ENCODE measurements around the gene KCTD21.

- TF ChIP-seq POLR2AphosphoS5 (IDR thresholded peaks at IDR 0.05; ENCODE audit: low read depth): no peak
- TF ChIP-seq, protein P1, sequence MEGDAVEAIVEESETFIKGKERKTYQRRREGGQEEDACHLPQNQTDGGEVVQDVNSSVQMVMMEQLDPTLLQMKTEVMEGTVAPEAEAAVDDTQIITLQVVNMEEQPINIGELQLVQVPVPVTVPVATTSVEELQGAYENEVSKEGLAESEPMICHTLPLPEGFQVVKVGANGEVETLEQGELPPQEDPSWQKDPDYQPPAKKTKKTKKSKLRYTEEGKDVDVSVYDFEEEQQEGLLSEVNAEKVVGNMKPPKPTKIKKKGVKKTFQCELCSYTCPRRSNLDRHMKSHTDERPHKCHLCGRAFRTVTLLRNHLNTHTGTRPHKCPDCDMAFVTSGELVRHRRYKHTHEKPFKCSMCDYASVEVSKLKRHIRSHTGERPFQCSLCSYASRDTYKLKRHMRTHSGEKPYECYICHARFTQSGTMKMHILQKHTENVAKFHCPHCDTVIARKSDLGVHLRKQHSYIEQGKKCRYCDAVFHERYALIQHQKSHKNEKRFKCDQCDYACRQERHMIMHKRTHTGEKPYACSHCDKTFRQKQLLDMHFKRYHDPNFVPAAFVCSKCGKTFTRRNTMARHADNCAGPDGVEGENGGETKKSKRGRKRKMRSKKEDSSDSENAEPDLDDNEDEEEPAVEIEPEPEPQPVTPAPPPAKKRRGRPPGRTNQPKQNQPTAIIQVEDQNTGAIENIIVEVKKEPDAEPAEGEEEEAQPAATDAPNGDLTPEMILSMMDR (IDR thresholded peaks at IDR 0.05; ENCODE audit: insufficient read depth, low read length): no peak
- TF ChIP-seq, protein P2, sequence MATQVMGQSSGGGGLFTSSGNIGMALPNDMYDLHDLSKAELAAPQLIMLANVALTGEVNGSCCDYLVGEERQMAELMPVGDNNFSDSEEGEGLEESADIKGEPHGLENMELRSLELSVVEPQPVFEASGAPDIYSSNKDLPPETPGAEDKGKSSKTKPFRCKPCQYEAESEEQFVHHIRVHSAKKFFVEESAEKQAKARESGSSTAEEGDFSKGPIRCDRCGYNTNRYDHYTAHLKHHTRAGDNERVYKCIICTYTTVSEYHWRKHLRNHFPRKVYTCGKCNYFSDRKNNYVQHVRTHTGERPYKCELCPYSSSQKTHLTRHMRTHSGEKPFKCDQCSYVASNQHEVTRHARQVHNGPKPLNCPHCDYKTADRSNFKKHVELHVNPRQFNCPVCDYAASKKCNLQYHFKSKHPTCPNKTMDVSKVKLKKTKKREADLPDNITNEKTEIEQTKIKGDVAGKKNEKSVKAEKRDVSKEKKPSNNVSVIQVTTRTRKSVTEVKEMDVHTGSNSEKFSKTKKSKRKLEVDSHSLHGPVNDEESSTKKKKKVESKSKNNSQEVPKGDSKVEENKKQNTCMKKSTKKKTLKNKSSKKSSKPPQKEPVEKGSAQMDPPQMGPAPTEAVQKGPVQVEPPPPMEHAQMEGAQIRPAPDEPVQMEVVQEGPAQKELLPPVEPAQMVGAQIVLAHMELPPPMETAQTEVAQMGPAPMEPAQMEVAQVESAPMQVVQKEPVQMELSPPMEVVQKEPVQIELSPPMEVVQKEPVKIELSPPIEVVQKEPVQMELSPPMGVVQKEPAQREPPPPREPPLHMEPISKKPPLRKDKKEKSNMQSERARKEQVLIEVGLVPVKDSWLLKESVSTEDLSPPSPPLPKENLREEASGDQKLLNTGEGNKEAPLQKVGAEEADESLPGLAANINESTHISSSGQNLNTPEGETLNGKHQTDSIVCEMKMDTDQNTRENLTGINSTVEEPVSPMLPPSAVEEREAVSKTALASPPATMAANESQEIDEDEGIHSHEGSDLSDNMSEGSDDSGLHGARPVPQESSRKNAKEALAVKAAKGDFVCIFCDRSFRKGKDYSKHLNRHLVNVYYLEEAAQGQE (IDR thresholded peaks at IDR 0.05; ENCODE audit: insufficient replicate concordance, low read depth): no peak
- no peak for TF ChIP-seq GABPA (IDR thresholded peaks at IDR 0.05; ENCODE audit: low read depth)
- no peak for TF ChIP-seq SPI1 (IDR thresholded peaks at IDR 0.05; ENCODE audit: borderline replicate concordance, low read depth)
Measured at GRCh38 chr11:78127403-78127802, 61.0 kb downstream of the KCTD21 start.
